HG02870 (cell line): Measurements from ENCODE around the gene SYT2.
"Not testable (repeated sequence)": the region's sequence is repeated elsewhere in the genome, so short reads cannot be mapped to it uniquely, and the experiment has no call there.

ENCODE experiments used
- ATAC-seq: cut with Tn5 transposase; IDR thresholded peaks from one replicate; pipeline ENCODE4 v1.9.1; 2021; ENCODE audit warnings: mild to moderate bottlenecking, moderate library complexity; ENCODE audit not compliant: unreplicated experiment

SYT2 gene

DNA sequence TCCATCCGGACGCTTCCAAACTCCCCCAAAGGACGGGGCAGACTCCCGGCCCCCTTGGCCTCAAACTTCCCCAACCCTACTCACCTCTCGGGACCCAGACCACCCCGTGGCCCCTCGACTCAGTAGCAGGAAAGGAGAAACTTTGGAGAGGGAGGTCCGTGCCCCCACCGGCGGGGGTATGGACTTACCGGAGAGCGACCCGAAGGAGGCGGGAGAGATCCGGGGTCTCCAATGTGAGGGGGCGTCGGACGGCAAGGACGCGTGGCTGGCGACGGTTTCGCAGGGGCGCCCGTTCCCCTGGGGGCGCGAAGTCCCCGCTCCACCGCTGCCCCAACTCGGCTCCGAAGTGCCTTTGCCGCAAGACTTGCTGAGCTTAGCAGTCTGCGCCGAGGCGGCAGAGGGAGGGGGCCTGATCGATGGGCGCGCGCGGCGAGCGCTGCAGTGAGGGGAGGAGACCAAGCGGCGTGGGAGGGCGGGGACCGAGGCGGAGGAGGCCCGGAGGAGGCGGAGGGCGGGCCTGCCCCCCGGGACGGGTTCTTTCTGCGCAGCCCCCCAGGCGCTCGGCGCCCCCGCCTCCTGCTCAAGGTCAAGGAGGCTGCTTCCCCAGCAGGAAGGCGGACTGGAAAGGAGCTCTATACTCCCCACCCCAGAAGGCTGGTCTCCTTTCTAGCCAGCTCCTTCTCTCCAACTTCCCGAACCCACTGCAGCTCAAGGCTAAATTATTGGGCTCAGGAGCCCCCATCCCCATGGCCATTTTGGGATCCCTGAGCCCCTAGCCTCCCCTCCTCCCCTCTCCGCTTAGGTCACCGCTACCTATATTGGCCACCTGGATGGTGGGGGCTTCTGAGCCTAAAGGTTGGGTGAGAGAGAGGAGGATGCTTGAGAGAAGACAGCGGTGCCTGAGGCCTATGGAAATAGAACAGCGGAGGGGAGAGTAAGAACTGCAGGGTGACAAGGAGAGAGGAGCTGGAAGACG is at the start of gene SYT2:
Gene SYT2, minus strand, starts transcription at position 385 of the 976 bp plus-strand sequence. CDS start 104,682 bp downstream, outside the sequence.
- no peak for ATAC-seq

- no peak for ATAC-seq
Measured at GRCh38 chr1:202756391-202756790, 46.1 kb upstream of the SYT2 start.

- ATAC-seq, result no peak
Measured at GRCh38 chr1:202754293-202754692, 44.0 kb upstream of the SYT2 start.

- no peak for ATAC-seq
Measured at GRCh38 chr1:202752774-202753173, 42.5 kb upstream of the SYT2 start.

GRCh38 chr1:202750761-202751160 is 40.5 kb upstream of the SYT2 start:
- no peak for ATAC-seq

DNA sequence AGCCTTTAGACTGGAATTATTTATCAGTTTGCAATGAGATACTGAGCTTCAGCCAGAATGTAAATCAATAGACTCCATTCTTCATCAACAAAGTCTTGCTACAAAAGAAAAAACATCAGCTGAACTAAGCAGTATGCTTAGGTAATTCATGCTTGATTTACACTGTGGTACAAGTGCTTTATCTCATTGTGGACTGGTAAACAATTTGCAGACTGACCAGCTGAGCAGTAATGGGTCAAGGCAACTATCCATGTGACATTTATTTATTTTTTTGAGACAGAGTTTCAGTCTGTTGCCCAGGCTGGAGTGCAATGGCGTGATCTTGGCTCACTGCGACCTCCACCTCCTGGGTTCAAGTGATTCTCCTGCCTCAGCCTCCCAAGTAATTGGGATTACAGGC is 39.8 kb upstream of the SYT2 start:
- ATAC-seq, result no peak

DNA sequence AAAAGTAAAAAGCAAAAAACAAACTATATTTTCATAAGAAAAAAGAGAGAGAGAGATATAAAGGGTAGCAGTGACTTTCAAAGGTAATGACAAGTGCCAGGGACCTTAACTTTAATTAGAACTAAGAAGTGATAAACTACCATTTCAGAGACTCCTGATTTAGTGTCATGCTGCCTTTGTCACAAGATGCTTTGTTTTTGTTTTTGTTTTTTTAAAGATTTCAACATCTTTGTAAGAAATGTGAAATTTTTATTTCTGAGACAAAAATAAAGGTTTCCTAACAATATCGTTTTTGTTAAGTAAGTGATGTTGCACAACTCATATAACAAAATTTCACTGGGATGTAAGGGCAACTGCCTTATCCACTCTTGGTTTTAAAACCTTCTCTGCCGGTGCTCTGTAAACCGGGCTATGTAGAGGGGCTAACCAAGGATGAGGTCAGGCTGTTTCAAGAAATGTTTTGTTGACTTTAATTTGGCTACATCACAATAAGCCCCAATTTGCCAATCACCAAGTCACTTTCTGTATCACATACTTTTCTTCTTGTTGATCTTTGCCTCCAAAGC is 35.2 kb upstream of the SYT2 start:
- no peak for ATAC-seq

GRCh38 chr1:202744770-202745169 is 34.5 kb upstream of the SYT2 start:
- ATAC-seq, result not testable (repeated sequence)

GRCh38 chr1:202742496-202742895 is 32.2 kb upstream of the SYT2 start:
- ATAC-seq, result no peak

GRCh38 chr1:202733251-202733650 is 23.0 kb upstream of the SYT2 start:
- no peak for ATAC-seq

- ATAC-seq, result no peak
Measured at GRCh38 chr1:202728951-202729350, 18.7 kb upstream of the SYT2 start.

GRCh38 chr1:202725526-202725925 is 15.3 kb upstream of the SYT2 start:
- no peak for ATAC-seq

DNA sequence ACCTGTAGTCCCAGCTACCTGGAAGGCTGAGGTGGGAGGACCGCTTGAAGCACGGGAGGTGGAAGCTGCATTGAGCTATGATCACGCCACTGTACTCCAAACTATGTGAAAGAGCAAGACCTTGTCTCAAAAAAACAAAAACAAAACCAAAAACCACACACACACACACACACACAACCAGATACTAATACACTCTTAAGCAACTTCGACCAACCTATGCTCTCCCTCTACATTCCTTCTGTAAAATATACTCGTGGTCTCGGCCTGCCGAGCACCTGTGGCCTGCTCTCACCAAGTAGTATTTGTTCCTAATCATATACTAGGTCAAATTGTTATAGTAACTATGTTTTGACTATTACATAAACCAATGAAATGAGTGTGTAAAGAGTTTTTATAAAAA is 13.5 kb upstream of the SYT2 start:
- ATAC-seq, result no peak

DNA sequence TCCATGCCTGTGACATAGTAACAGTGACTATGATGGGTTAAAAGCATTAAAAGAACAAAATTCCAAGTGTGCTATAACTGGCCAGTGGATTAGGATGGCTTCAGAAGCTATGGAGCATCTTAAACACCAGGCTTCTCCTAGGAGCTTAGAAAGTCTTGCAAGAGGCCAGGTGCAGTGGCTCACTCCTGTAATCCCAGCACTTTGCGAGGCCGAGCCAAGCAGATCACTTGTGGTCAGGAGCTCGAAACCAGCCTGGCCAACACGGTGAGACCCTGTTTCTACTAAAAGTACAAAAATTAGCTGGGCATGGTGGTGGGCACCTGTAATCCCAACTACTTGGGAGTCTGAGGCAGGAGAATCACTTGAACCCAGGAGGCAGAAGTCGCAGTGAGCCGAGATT is 12.8 kb upstream of the SYT2 start:
- ATAC-seq, result not testable (repeated sequence)

DNA sequence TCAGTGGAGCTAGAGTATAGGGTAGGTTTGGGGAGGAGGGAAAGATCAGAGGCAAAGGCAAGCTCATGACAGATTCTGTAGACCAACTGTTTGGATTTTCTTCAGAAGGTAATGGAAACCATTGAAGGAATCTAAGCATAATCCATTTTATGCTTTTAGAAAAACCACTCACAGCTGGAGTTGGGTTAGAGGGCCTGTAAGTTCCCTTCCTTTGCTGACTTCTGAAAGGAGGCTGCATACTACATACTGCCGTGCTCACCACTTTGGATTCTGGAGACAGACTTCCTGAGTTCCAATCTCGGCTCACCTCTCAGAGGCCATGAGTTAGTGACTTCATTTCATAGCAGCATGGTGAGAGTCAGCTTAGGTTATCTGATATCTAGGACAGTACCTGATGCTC is 6.4 kb upstream of the SYT2 start:
- no peak for ATAC-seq

DNA sequence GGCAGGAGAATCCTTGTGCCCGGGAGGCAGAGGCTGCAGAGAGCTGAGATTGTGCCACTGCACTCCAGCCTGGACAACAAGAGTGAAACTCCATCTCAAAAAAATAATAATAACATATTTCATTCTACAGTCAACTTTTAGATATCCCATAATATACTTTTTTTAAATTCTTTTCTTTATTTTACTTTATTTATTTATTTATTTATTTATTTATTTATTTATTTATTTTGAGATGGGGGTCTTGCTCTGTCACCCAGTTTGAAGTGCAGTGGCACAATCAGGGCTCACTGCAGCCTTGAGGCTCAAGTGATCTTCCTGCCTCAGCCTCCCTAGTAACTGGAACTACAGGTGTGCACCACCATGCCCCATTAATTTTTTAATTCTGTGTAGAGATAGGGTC is 3.9 kb upstream of the SYT2 start:
- not testable (repeated sequence) for ATAC-seq

DNA sequence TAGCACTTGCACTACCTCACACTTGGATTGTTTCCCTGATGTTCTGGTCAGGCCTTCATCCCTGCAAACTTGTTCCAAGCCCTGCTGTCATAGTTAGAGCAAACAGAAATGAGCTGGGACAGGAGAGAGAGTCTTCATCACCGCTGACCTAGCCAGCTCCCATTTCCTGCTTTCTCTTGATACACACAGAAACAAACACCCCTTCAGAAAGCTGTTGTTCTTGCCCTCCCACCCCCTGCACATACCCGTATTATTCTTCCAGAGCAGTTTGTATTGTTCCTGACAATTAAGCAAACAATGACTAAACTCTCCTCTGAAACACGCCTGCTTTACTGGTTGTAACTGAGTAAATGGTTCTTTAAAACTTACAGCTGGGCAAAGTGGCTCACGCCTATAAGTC is 2.9 kb upstream of the SYT2 start:
- no peak for ATAC-seq

- no peak for ATAC-seq
Measured at GRCh38 chr1:202711949-202712635, 1.8 kb upstream of the SYT2 start.

GRCh38 chr1:202709276-202710041 is 795 bp downstream of the SYT2 start:
- no peak for ATAC-seq

GRCh38 chr1:202708456-202709275 is 1.6 kb downstream of the SYT2 start:
- ATAC-seq, result no peak
